Uterus (tissue), 2 donors: ENCODE data around the gene MTUS2.

ENCODE experiments used
- POLR2A ChIP-seq, 2 donors: fragments of 450-650 bp; IDR thresholded peaks; one replicate each; pipeline ENCODE4 v1.6.1; 2016; ENCODE audit warnings: antibody characterized with exemption in 2 of 2, mild to moderate bottlenecking in 1 of 2, moderate library complexity in 1 of 2
- TF ChIP-seq, protein P1 (sequence below), 4 experiments: fragments of 200-600 bp in 2 of 4; fragments of 450-650 bp in 2 of 4; sonication (generic) in 2 of 4; IDR thresholded peaks; one replicate each; pipeline ENCODE4 v1.5.1; 2016 to 2019; ENCODE audit warnings: antibody characterized with exemption in 4 of 4, mild to moderate bottlenecking in 2 of 4, moderate library complexity in 1 of 4

DNA sequence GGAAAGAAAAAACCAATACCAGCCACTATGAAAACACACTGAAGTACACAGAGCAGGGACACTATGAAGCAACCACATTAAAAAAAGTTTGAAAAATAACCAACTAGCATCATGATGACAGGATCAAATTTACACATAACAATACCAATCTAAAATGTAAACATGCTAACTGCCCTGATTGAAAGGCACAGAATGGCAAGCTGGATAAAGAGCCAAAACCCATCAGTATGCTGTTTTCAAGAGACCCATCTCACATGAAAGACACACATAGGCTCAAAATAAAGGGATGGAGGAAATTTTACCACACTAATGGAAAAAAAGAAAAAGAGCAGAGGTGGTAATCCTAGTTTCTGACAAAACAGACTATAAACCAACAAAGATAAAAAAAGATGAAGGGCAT, 484.0 kb downstream of the MTUS2 start:
- TF ChIP-seq, protein P1, sequence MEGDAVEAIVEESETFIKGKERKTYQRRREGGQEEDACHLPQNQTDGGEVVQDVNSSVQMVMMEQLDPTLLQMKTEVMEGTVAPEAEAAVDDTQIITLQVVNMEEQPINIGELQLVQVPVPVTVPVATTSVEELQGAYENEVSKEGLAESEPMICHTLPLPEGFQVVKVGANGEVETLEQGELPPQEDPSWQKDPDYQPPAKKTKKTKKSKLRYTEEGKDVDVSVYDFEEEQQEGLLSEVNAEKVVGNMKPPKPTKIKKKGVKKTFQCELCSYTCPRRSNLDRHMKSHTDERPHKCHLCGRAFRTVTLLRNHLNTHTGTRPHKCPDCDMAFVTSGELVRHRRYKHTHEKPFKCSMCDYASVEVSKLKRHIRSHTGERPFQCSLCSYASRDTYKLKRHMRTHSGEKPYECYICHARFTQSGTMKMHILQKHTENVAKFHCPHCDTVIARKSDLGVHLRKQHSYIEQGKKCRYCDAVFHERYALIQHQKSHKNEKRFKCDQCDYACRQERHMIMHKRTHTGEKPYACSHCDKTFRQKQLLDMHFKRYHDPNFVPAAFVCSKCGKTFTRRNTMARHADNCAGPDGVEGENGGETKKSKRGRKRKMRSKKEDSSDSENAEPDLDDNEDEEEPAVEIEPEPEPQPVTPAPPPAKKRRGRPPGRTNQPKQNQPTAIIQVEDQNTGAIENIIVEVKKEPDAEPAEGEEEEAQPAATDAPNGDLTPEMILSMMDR (IDR thresholded peaks at IDR 0.05): no peak
- TF ChIP-seq POLR2A (IDR thresholded peaks at IDR 0.05): no peak
